PC-9 (cell line): ENCODE results near the gene CSNK2A2. TPM values are rescaled to one million over a fixed set of nuclear protein-coding genes. Genes with fewer than 3 reads are reported as not detected.

Experiments used
- BruUV-seq: library from RNA; stranded (reverse); fragments of 400-500 nt; replicated peaks from 2 replicates; lab custom pipeline; 2021; lab: Mats Ljungman, UMichigan
- CTCF ChIA-PET: fragments of 300-600 bp; sonication (Branson Sonifier 250); formaldehyde crosslinking; loops from one replicate; lab custom pipeline; 2022; ENCODE audit warnings: antibody characterized with exemption; lab: Charles Lee
- POLR2A ChIA-PET: fragments of 300-600 bp; sonication (Branson Sonifier 250); formaldehyde crosslinking; loops from one replicate; lab custom pipeline; 2022; ENCODE audit warnings: antibody characterized with exemption; ENCODE audit not compliant: unreplicated experiment; lab: Charles Lee
- DNase-seq, 2 experiments: peaks; one replicate each; pipeline versions ENCODE4 v3.0.0 to v3.0.0-alpha.2; 2015 to 2022; ENCODE audit warnings: mixed read lengths in 1 of 2
- H2AFZ ChIP-seq: fragments of 200-600 bp; sonication (generic); 2 replicates; pipeline ENCODE4 v1.8.1; 2017; ENCODE audit warnings: antibody characterized with exemption
- H3F3A ChIP-seq: fragments of 200-600 bp; sonication (generic); 2 replicates; pipeline ENCODE4 v1.8.1; 2017; ENCODE audit warnings: antibody characterized with exemption, mild to moderate bottlenecking, low read depth; ENCODE audit not compliant: insufficient read depth
- H3K27ac ChIP-seq: fragments of 200-600 bp; sonication (generic); 2 replicates; pipeline ENCODE4 v1.6.1; 2016; ENCODE audit warnings: mixed run types
- H3K27me3 ChIP-seq: fragments of 200-600 bp; sonication (generic); 2 replicates; pipeline ENCODE4 v1.6.1; 2016; ENCODE audit warnings: low read depth, mixed run types; ENCODE audit not compliant: insufficient read depth
- H3K36me3 ChIP-seq: fragments of 200-600 bp; sonication (generic); 2 replicates; pipeline ENCODE4 v1.6.1; 2016; ENCODE audit warnings: low read depth, mixed run types
- H3K4me1 ChIP-seq: fragments of 200-600 bp; sonication (generic); replicated peaks from 2 replicates; pipeline ENCODE4 v1.6.1; 2016; ENCODE audit warnings: mixed run types; ENCODE audit not compliant: insufficient read depth
- H3K4me2 ChIP-seq: fragments of 200-600 bp; sonication (generic); 2 replicates; pipeline ENCODE4 v1.6.1; 2017; ENCODE audit warnings: mixed run types
- H3K4me3 ChIP-seq: fragments of 200-600 bp; sonication (generic); 2 replicates; pipeline ENCODE4 v1.6.1; 2016; ENCODE audit warnings: mixed run types
- H3K79me2 ChIP-seq: fragments of 200-600 bp; sonication (generic); 2 replicates; pipeline ENCODE4 v1.6.1; 2017; ENCODE audit warnings: low read depth, mixed run types
- H3K9me2 ChIP-seq: fragments of 200-600 bp; sonication (generic); 2 replicates; pipeline ENCODE4 v1.8.1; 2017; ENCODE audit warnings: mild to moderate bottlenecking; ENCODE audit not compliant: insufficient read depth
- H3K9me3 ChIP-seq: fragments of 200-600 bp; sonication (generic); 2 replicates; pipeline ENCODE4 v1.8.1; 2016; ENCODE audit warnings: low read depth; ENCODE audit not compliant: insufficient read depth
- H4K20me1 ChIP-seq: fragments of 200-600 bp; sonication (generic); 2 replicates; pipeline ENCODE4 v1.8.1; 2017; ENCODE audit not compliant: insufficient read depth
- CTCF ChIP-seq: fragments of 200-600 bp; sonication (generic); conservative IDR thresholded peaks from 2 replicates; pipeline ENCODE4 v1.6.1; 2017; ENCODE audit warnings: mixed run types, antibody characterized with exemption, mild to moderate bottlenecking, moderate library complexity
- EZH2 ChIP-seq: fragments of 200-600 bp; sonication (generic); IDR thresholded peaks from 2 replicates; pipeline ENCODE4 v1.8.0; 2017; ENCODE audit warnings: antibody characterized with exemption, low read depth
- intact Hi-C: fragments of 100-400 bp; cut with micrococcal nuclease; formaldehyde crosslinking; loops from one replicate; pipeline ENCODE4 v1.10.0; 2022; ENCODE audit not compliant: unreplicated experiment
- total RNA-seq: library from RNA; stranded (reverse); gene quantifications from 2 replicates; pipeline ENCODE4 v1.2.3, GENCODE V29; 2021

The CSNK2A2 gene
- total RNA-seq, 1 experiment from 2014 or later: 100 TPM

GRCh38 chr16:58110571-58111301 is 87.2 kb downstream of the CSNK2A2 start:
- POLR2A ChIA-PET: no interaction called here
- no TSS peak for BruUV-seq
- H3K9me2 ChIP-seq: no peaks in the 10 kb centered on the region
- TF ChIP-seq EZH2 (no peak), CTCF (no peak)
- no peaks in the 10 kb centered on the region for H3K4me1 ChIP-seq
- H3K4me3 ChIP-seq: no peak overlapping the region
- H3K27me3 ChIP-seq: no peaks in the 10 kb centered on the region
- no peaks in the 10 kb centered on the region; the same call in none of the 2 replicates for H3F3A ChIP-seq
- no peaks in the 10 kb centered on the region for H4K20me1 ChIP-seq
- H3K36me3 ChIP-seq: peaks cover 17% of the 10 kb centered on the region; the same call in 1 of the 2 replicates
- H3K79me2 ChIP-seq: no peaks in the 10 kb centered on the region
- no peak overlapping the region for H2AFZ ChIP-seq
- no peak overlapping the region for H3K4me2 ChIP-seq
- intact Hi-C loops: no loop called here
- H3K27ac ChIP-seq: no peak overlapping the region
- no peak for DNase-seq
- CTCF ChIA-PET: no interaction called here
- no peaks in the 10 kb centered on the region for H3K9me3 ChIP-seq

GRCh38 chr16:58109881-58110280 is 88.0 kb downstream of the CSNK2A2 start:
- H3K9me2 ChIP-seq: no peaks in the 10 kb centered on the region
- no peak overlapping the region for H3K4me2 ChIP-seq
- H3K27ac ChIP-seq: no peak overlapping the region
- H3K9me3 ChIP-seq: no peaks in the 10 kb centered on the region
- H3K36me3 ChIP-seq: peaks cover 11% of the 10 kb centered on the region; the same call in 1 of the 2 replicates
- DNase-seq: no peak
- H3K4me3 ChIP-seq: no peak overlapping the region
- intact Hi-C loops: no loop called here
- no peaks in the 10 kb centered on the region; the same call in none of the 2 replicates for H3F3A ChIP-seq
- no peaks in the 10 kb centered on the region for H4K20me1 ChIP-seq
- ChIA-PET CTCF (no interaction called here), POLR2A (no interaction called here)
- H3K4me1 ChIP-seq: no peaks in the 10 kb centered on the region
- BruUV-seq: no TSS peak
- H3K27me3 ChIP-seq: no peaks in the 10 kb centered on the region
- no peaks in the 10 kb centered on the region for H3K79me2 ChIP-seq
- TF ChIP-seq CTCF: no peak
- no peak for TF ChIP-seq EZH2
- no peak overlapping the region for H2AFZ ChIP-seq

GRCh38 chr16:58109330-58109729 is 88.6 kb downstream of the CSNK2A2 start:
- Histone ChIP-seq H3K9me2 (no peaks in the 10 kb centered on the region), H3K27ac (no peak overlapping the region), H3K27me3 (no peaks in the 10 kb centered on the region), H3K79me2 (no peaks in the 10 kb centered on the region), H2AFZ (no peak overlapping the region), H3K4me3 (no peak overlapping the region), H3K4me1 (no peaks in the 10 kb centered on the region), H4K20me1 (no peaks in the 10 kb centered on the region), H3K36me3 (0 out of 2 replicates have a peak, but pooled peaks cover 5% of the 10 kb centered on the region), H3K4me2 (no peak overlapping the region), H3F3A (no peaks in the 10 kb centered on the region; the same call in none of the 2 replicates), H3K9me3 (no peaks in the 10 kb centered on the region)
- intact Hi-C loops: no loop called here
- ChIA-PET CTCF (no interaction called here), POLR2A (no interaction called here)
- TF ChIP-seq EZH2: no peak
- no peak for TF ChIP-seq CTCF
- DNase-seq: no peak
- BruUV-seq: no TSS peak

Other genes with a start within 250 kb of the CSNK2A2 start
- 1.1 and 2.6 TPM in 2 replicates for gene CNGB1, start 227.0 kb downstream of the CSNK2A2 start, total RNA-seq
- 9.9 and 11.0 TPM in 2 replicates for gene ZNF319, start 197.4 kb downstream of the CSNK2A2 start, total RNA-seq
- gene USB1, start 196.7 kb downstream of the CSNK2A2 start, total RNA-seq: 65.8 and 66.0 TPM in 2 replicates
- 20.1 and 23.9 TPM in 2 replicates for gene MMP15, start 172.4 kb downstream of the CSNK2A2 start, total RNA-seq
- gene CFAP20, start 68.7 kb downstream of the CSNK2A2 start, total RNA-seq: 35.9 and 49.6 TPM in 2 replicates
- gene PRSS54, start 96.9 kb upstream of the CSNK2A2 start, total RNA-seq: not detected in 2 replicates
- gene GINS3, start 194.4 kb upstream of the CSNK2A2 start, total RNA-seq: 11.3 and 12.4 TPM in 2 replicates